Endometrium (tissue), 2 donors: ENCODE measurements around the gene TSPAN12.
"Not testable (repeated sequence)": the region's sequence is repeated elsewhere in the genome, so short reads cannot be mapped to it uniquely, and the experiment has no call there.

Source experiments
- FAIRE-seq: peaks from 2 replicates; lab custom pipeline; 2012; peaks lifted over from hg19 to GRCh38; lab: Jason Lieb, UNC
- donor health status: control.
- donor health status: control.

The TSPAN12 gene

DNA sequence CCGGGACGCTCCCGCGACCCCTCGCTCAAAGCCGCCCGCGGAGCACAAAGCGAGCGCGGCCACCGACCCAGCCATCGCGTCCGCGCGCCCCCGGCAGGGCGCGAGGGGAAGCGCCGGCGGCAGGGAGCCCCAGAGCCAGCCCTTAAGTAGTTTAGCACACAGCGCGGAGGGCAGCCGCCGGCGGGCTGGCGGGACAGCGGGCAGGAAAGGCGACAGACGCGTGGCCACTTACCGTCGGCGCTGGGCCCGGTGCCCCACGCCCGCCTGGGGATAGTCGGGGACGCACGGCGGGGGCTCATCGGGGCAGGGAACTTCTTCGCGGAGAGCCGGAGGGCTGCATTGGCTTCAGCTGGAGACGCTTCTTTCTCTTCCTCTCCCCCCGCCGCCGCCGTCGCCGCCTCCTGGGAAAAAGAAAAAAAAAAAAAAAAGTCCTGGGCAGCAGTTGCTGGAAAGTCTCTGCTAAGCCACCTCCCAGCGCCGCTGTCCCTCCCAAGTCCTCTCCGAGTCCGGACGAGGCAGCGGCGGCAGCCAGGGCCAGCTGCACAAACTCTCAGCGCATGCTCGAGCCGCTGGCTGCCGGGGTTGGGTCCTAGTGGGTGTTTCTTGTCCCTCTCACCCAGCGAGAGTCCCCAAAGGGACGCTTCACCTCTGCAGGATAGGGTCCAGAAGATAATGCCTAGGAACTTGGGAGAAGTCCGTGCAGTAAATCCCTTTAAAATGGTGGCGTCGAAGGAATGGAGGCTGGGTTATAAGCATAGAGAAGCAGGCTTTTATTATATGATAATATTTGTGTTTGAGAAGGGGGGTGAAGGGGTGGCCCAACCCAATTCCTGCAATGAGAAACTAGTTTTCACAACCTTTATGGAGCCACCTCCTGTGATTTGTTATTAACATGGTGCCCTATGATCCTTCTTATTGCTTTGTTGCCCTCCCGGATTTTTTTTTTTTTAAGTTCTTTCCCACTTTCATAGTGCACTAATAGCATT, at the start of gene TSPAN12:
TSPAN12 (minus strand) TSS at position 557 of the 986 bp plus-strand sequence. CDS start 1,381 bp downstream, outside the sequence.
- FAIRE-seq: no peak

- FAIRE-seq: no peak
Observed at GRCh38 chr7:120898715-120899499, 41.0 kb upstream of the TSPAN12 start.

GRCh38 chr7:120895253-120895652, 37.3 kb upstream of the TSPAN12 start:
- FAIRE-seq: not testable (repeated sequence)

DNA sequence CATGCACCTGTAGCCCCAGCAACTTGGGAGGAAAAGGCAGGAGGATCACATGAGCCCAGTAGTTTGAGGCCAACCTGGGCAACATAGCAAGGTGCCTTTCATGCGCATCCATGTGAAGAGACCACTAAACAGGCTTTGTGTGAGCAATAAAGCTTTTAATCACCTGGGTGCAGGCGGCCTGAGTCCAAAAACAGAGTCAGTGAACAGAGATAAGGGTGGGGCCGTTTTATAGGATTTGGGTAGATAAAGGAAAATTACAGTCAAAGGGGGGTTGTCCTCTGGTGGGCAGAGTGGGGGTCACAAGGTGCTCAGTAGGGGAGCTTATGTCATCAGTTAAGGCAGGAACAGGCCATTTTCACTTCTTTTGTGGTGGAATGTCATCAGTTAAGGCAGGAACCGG, 27.7 kb upstream of the TSPAN12 start:
- not testable (repeated sequence) for FAIRE-seq

- FAIRE-seq: no peak
Observed at GRCh38 chr7:120877701-120878100, 19.8 kb upstream of the TSPAN12 start.

DNA sequence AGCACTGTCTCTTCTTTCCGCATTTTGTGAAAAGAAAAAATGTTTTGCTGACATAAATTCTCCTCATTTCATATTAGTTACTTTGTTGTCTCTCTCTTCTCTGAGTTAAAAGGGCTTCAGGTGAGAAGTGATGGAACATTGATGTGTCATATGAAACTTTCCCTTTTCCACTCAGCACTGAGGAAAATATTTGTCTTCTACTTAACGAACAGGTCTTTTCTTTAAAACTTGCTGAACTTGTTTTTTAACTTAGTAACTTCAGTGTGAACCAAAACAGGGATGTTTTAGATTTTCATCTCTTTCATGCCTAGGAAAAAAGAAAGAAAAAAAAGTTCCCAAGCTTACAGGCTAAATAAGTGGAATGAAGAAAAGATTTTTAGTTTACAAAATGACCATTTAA, 19.0 kb upstream of the TSPAN12 start:
- FAIRE-seq: no peak

DNA sequence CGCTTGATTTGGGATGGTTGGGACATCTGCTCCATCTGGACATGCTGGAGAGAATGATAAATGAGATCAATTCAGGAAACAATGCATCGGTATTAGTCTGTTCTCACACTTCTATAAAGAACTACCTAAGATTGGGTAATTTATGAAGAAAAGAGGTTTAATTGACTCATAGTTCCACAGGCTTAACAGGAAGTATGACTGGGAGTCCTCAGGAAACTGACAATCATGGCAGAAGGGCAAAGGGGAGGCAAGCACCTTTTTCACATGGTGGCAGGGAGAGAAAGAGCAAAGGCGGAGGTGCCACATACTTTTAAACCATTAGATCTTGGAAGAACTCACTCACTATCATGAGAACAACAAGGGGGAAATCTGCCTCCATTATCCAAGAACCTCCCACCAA, 16.8 kb upstream of the TSPAN12 start:
- FAIRE-seq: no peak

- no peak for FAIRE-seq
Observed at GRCh38 chr7:120874016-120874415, 16.1 kb upstream of the TSPAN12 start.

DNA sequence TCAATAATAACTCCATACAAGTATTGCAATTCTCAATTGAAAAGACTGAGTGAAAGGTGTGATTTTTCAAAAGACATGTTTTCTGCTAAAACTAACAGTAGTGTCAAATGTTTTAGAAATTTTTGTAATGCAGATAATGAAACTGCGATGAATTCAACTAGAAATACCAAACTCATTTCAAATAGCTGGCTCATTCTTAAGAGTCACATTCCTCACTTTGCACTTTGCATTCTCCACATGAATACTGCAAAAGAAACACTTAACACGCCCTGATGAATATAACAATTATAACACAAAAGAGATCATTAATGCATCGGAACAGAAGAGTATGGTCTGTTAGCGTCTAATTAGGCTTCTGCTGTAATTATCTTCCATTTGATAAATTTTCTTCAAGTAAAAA, 15.5 kb upstream of the TSPAN12 start:
- FAIRE-seq: no peak

- FAIRE-seq: no peak
Observed at GRCh38 chr7:120869700-120870099, 11.8 kb upstream of the TSPAN12 start.

DNA sequence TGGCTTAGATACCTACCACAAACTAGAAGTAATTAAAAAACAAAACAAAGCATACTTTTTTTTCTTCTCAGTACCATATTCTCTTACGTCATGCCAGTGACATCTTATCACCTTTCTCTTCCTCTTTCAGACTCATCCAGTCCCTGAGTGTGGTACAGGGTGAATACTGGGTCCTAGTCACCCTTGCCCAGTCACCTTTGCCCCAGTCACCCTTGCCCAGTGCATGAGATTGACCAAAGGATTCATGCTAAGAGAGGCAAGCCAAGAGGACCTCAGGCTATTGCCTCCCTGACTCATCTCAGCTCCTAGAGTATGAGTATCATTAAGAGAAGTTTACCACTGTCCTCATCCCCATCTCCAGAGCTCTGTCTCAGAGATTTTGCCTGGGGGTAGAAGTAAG, 10.0 kb upstream of the TSPAN12 start:
- no peak for FAIRE-seq

DNA sequence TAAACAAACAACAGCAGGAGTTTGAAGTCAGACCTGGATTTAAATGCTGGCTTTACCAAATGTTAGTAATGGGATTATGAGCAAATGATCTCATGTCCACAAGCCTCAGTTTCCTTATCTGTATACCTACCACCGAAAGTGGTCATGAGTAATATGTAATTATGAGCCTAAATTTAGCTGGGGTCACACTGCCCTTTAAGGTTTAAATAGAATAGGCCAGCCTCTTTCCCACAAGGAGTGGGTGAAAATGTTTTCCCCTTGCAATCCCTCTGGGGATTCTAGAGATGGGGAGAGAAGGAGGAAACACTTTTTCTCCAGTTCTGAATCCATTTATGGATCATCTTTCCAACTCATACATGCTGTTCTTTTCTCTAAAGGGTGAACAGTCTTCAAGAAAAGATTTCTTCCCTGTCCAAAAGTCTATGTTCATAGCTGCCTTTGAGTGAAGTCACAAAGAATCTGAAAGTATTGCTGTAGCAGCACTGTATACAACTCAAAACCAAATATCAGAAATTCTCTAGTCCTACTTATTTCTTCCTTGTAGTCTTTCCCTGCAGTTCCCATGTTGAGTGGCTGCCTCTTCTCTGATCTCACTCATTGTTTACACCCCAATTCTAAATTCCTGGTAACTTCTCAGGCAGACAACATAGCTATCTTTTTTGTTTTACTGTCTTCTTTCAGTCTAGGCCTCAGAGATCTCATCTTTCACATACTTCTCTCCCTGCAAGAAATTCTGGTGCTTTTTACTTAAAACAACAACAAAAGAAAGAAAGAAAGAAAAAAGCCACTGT, 7.4 kb upstream of the TSPAN12 start:
- FAIRE-seq: no peak

- FAIRE-seq: no peak
Observed at GRCh38 chr7:120864141-120864900, 6.4 kb upstream of the TSPAN12 start.

DNA sequence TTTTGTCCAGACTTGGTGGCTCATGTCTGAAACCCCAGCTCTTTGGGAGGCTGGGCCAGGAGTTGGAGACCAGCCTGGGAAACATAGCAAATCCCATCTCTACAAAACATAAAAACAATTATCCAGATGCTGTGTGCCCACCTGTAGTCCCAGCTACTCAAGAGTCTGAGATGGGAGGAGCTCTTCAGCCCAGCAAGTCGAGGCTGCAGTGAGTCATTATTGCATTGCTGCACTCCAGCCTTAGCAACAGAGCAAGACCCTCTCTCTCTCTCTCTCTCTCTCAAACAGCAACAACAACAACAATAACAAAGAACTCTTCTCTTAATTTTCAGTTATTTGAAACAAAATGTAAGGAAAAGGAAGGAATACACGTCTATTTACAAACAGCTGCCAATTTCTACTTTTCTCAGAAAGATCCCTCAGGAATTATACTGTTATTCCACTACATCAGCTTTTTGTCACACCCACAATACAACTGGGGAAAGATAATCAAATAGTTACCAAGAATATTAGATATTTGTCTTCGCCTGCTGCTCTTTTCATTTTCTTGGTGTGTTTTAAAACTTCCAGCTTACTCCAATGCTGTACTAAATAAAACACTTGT, 5.1 kb upstream of the TSPAN12 start:
- no peak for FAIRE-seq

DNA sequence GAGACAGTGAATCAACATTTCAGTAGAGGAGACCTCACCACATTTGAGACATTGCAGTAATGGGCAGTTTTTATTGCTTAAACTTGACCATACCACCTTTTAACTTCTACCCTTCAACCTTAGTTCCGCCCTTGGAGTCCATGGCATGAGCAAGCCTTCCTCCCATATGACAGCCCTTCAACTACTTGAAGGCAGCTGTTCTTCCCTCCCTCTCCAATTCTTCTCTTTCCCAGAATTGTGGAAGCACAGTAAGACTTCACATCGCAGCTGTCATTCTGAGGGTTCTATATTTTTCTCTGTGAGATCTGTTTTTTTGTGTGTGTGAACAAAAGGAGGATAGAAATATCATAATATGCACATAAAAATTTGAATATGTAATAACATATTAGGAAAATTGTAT, 2.2 kb upstream of the TSPAN12 start:
- FAIRE-seq: no peak

- FAIRE-seq: no peak
Observed at GRCh38 chr7:120859459-120859858, 1.5 kb upstream of the TSPAN12 start.

GRCh38 chr7:120856621-120857352, 1.2 kb downstream of the TSPAN12 start:
- FAIRE-seq: no peak

DNA sequence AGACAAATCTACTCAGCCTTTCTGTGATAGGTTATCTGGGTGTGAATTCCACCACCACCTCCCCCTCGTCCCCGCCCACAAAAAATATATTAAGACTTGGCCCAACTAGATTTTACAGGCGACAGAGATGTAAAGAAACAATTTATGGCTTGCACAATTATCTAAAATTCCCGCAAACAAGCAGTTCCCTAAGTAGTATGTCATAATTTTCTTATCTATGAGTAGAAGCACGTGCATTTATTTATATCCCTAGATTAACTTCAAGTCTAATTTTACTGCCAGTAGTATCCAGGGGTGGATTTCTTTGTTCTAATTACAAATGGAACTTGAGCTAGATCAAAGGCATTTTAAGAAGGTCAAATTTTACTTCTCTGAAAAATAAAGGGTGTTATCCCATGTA, 1.7 kb downstream of the TSPAN12 start:
- no peak for FAIRE-seq

DNA sequence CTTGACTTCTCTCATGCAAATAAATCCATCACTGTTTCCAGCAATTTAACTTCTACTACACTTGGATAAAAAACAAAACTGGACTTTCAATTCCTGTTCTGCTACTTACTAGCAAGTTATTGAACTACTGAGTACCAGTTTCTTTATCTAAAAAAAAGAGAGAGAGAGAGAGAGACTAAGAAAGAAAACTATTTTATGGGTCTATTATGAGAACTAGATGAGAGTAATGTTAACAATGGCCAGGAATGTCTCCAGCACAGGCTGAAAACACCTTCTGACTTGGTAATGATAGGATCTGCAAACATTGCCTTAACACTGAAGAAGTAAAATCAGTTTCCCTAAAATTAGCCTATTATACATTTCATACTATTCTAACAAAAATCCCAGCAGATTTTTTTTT, 5.2 kb downstream of the TSPAN12 start:
- FAIRE-seq: no peak

DNA sequence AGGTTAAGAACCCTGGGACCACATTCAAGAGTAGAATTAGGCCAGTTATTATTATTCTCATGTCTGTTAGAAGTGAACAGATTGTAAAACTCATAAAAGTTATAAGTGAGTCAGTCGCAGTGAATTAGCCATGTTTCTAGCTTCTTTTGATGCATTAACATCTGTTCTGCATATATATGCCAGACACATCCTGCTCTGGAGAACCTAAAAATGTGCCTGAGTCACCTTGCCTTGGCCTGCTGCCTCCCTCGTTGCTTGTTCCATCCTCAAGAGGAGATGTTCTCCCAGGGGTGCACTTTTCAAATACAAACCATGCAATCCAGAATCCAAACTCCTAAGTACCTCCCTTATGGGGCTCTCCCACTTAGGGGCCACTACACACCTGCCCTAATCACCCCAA, 14.8 kb downstream of the TSPAN12 start:
- no peak for FAIRE-seq
